ENCODE data around the gene DGKQ. TPM values are rescaled to one million over a fixed set of nuclear protein-coding genes. Genes with fewer than 3 reads are reported as not detected.

Gene DGKQ
- total RNA-seq, 1 donor from 2014 or later: 15.4 TPM

DNA sequence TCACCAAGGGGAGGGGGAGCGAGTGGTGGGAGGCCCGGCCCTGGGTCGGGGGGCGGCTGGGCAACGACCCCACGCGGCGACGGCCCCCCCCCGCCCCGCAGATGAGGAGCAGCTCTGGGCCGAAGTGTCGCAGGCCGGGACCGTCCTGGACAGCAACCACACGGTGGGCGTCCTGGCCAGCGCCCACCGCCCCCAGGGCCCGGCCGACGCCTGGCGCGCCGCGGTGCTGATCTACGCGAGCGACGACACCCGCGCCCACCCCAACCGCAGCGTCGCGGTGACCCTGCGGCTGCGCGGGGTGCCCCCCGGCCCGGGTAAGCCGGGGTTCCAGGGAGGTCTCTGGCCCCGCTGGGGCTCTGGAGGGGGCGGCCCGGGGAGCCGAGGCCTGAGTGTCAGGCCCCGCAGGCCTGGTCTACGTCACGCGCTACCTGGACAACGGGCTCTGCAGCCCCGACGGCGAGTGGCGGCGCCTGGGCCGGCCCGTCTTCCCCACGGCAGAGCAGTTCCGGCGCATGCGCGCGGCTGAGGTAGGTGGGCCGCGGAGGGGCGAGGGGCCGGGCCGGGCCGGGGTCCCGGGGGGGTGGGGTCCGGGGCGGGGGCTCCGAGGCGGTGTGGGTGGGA lies 29.4 kb upstream of the DGKQ start:
- no peaks in the 10 kb centered on the region for H3K4me1 Mint-ChIP-seq (ENCODE audit: low read depth)
- DNase-seq (ENCODE audit: low spot score): no peak
- TF ChIP-seq, protein P1, sequence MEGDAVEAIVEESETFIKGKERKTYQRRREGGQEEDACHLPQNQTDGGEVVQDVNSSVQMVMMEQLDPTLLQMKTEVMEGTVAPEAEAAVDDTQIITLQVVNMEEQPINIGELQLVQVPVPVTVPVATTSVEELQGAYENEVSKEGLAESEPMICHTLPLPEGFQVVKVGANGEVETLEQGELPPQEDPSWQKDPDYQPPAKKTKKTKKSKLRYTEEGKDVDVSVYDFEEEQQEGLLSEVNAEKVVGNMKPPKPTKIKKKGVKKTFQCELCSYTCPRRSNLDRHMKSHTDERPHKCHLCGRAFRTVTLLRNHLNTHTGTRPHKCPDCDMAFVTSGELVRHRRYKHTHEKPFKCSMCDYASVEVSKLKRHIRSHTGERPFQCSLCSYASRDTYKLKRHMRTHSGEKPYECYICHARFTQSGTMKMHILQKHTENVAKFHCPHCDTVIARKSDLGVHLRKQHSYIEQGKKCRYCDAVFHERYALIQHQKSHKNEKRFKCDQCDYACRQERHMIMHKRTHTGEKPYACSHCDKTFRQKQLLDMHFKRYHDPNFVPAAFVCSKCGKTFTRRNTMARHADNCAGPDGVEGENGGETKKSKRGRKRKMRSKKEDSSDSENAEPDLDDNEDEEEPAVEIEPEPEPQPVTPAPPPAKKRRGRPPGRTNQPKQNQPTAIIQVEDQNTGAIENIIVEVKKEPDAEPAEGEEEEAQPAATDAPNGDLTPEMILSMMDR (IDR thresholded peaks at IDR 0.05): no peak
- H3K9me3 Mint-ChIP-seq (ENCODE audit: low read depth): peaks cover 3% of the 10 kb centered on the region
- peaks cover 13% of the 10 kb centered on the region for H3K27me3 Mint-ChIP-seq (ENCODE audit: low read depth)
- peaks cover 5% of the 10 kb centered on the region for H3K36me3 Mint-ChIP-seq (ENCODE audit: low read depth)
- no peak overlapping the region for H3K4me3 Mint-ChIP-seq (ENCODE audit: unreplicated experiment)
- H3K27ac Mint-ChIP-seq (ENCODE audit: unreplicated experiment): no peak overlapping the region

DNA sequence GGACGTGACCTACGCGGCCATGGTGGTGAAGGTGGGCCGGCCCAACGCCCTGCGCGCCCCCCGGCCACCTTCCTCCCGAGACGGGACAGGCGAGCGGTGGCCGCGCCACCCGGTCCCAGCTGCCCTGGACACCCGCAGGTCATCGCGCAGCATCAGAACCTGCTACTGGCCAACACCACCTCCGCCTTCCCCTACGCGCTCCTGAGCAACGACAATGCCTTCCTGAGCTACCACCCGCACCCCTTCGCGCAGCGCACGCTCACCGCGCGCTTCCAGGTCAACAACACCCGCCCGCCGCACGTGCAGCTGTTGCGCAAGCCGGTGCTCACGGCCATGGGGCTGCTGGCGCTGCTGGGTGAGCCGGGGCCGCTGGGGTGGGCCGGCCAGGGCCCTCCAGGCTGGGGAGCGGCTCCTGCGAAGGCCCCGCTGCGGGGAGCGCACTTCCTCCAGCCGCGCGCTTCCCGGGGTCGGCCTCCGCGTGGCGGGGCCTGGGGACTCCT lies 28.8 kb upstream of the DGKQ start:
- peaks cover 11% of the 10 kb centered on the region for H3K27me3 Mint-ChIP-seq (ENCODE audit: low read depth)
- no peaks in the 10 kb centered on the region for H3K4me1 Mint-ChIP-seq (ENCODE audit: low read depth)
- H3K27ac Mint-ChIP-seq (ENCODE audit: unreplicated experiment): no peak overlapping the region
- H3K4me3 Mint-ChIP-seq (ENCODE audit: unreplicated experiment): no peak overlapping the region
- TF ChIP-seq, protein P1 (IDR thresholded peaks at IDR 0.05): no peak
- H3K36me3 Mint-ChIP-seq (ENCODE audit: low read depth): peaks cover 4% of the 10 kb centered on the region
- H3K9me3 Mint-ChIP-seq (ENCODE audit: low read depth): peaks cover 3% of the 10 kb centered on the region
- DNase-seq (ENCODE audit: low spot score): no peak

DNA sequence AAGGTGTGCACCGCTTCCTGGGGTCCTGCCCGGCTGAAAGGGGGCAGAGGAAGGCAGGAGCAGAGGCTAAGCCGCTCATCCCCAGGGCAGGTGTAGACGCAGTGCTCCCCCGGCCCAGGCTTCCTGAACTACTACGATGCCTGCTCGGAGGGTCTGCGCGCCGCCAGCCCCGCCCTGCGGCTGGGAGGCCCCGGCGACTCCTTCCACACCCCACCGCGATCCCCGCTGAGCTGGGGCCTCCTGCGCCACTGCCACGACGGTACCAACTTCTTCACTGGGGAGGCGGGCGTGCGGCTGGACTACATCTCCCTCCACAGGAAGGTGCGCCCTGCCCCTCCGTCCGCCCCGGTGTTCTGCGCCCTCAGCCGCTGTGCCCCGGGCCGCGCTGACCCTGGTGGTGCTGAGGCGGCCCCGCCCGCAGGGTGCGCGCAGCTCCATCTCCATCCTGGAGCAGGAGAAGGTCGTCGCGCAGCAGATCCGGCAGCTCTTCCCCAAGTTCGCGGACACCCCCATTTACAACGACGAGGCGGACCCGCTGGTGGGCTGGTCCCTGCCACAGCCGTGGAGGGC lies 28.3 kb upstream of the DGKQ start:
- H3K27ac Mint-ChIP-seq (ENCODE audit: unreplicated experiment): no peak overlapping the region
- TF ChIP-seq, protein P1 (IDR thresholded peaks at IDR 0.05): no peak
- no peak for DNase-seq (ENCODE audit: low spot score)
- H3K27me3 Mint-ChIP-seq (ENCODE audit: low read depth): peaks cover 8% of the 10 kb centered on the region
- H3K36me3 Mint-ChIP-seq (ENCODE audit: low read depth): peaks cover 2% of the 10 kb centered on the region
- no peaks in the 10 kb centered on the region for H3K9me3 Mint-ChIP-seq (ENCODE audit: low read depth)
- peaks cover 4% of the 10 kb centered on the region for H3K4me1 Mint-ChIP-seq (ENCODE audit: low read depth)
- no peak overlapping the region for H3K4me3 Mint-ChIP-seq (ENCODE audit: unreplicated experiment)

DNA sequence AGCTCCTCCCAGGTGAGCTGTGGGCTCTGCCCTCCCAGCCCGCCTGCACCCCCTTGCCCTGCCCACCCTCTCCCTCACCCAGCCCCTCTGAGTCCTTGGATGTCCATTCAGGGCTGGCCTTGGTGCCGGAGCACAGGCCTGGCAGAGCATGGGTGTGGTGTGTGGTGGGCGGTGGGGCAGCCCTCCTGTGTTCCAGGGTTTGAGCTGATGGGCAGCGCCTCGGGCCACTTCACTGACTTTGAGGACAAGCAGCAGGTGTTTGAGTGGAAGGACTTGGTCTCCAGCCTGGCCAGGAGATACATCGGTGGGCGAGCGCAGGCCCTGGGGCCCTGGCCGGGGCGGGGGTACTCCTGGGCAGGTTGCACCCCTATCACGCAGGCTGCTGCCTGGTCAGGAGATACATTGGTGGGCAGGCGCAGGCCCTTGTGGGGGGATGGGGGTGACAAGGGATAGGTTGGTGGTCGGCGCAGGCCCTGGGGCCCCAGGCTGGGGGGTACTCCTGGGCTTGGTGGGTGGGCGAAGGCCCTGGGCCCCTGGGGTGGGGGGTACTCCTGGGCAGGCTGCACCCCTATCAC lies 27.4 kb upstream of the DGKQ start:
- TF ChIP-seq, protein P1 (IDR thresholded peaks at IDR 0.05): no peak
- peaks cover 4% of the 10 kb centered on the region for H3K4me1 Mint-ChIP-seq (ENCODE audit: low read depth)
- H3K9me3 Mint-ChIP-seq (ENCODE audit: low read depth): no peaks in the 10 kb centered on the region
- no peak overlapping the region for H3K4me3 Mint-ChIP-seq (ENCODE audit: unreplicated experiment)
- H3K27me3 Mint-ChIP-seq (ENCODE audit: low read depth): peaks cover 8% of the 10 kb centered on the region
- no peak for DNase-seq (ENCODE audit: low spot score)
- H3K36me3 Mint-ChIP-seq (ENCODE audit: low read depth): peaks cover 2% of the 10 kb centered on the region
- no peak overlapping the region for H3K27ac Mint-ChIP-seq (ENCODE audit: unreplicated experiment)

DNA sequence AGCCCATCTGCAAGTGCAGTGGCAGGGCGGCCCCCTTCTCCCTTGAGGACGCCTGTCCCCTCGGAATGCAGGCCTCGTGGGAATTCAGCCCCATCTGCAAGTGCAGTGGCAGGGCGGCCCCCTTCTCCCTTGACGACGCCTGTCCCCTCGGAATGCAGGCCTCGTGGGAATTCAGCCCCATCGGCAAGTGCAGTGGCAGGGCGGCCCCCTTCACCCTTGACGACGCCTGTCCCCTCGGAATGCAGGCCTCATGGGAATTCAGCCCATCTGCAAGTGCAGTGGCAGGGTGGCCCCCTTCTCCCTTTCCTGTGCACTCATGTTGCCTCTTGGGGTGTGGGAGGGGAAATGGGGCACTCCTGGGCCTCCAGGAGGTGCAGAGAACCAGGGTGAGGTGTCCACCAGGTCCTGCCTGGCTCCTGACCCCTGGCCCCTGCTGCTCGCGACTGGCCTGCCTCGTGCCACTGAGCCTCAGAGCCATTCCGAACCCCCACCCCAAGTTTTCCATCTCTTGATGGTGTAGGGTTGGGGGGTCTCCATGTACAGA lies 26.6 kb upstream of the DGKQ start:
- peaks cover 2% of the 10 kb centered on the region for H3K36me3 Mint-ChIP-seq (ENCODE audit: low read depth)
- no peak for DNase-seq (ENCODE audit: low spot score)
- H3K4me3 Mint-ChIP-seq (ENCODE audit: unreplicated experiment): no peak overlapping the region
- H3K27ac Mint-ChIP-seq (ENCODE audit: unreplicated experiment): no peak overlapping the region
- TF ChIP-seq, protein P1 (IDR thresholded peaks at IDR 0.05): no peak
- peaks cover 4% of the 10 kb centered on the region for H3K4me1 Mint-ChIP-seq (ENCODE audit: low read depth)
- peaks cover 8% of the 10 kb centered on the region for H3K27me3 Mint-ChIP-seq (ENCODE audit: low read depth)
- no peaks in the 10 kb centered on the region for H3K9me3 Mint-ChIP-seq (ENCODE audit: low read depth)

Data from chondrocyte (in vitro differentiated cells).